Mesenchymal stem cell (in vitro differentiated cells and primary cell): Measurements from ENCODE around the gene RPS6KA5.

Source experiments
- DNase-seq: peaks from one replicate; pipeline ENCODE4 v3.0.0-alpha.2; 2013
- H2AFZ ChIP-seq: one replicate; pipeline ENCODE4 v1.6.1; 2013; ENCODE audit warnings: low read depth, mild to moderate bottlenecking, control low read depth, inconsistent platforms, low read length, moderate library complexity
- H2AK5ac ChIP-seq: 2 replicates; pipeline ENCODE4 v1.6.1; 2013; ENCODE audit warnings: low read length, moderate library complexity, mild to moderate bottlenecking, inconsistent platforms; ENCODE audit not compliant: severe bottlenecking
- H2BK120ac ChIP-seq: one replicate; pipeline ENCODE4 v1.6.1; 2013; ENCODE audit warnings: low read depth, mild to moderate bottlenecking, inconsistent platforms, low read length, moderate library complexity
- H2BK12ac ChIP-seq, 2 experiments: one replicate each; pipeline ENCODE4 v1.6.1; 2013; ENCODE audit warnings: inconsistent platforms in 2 of 2, low read length in 2 of 2, mild to moderate bottlenecking in 2 of 2, moderate library complexity in 2 of 2, control low read depth in 1 of 2
- H2BK15ac ChIP-seq: one replicate; pipeline ENCODE4 v1.6.1; 2013; ENCODE audit warnings: mild to moderate bottlenecking, low read depth, inconsistent platforms; ENCODE audit not compliant: poor library complexity, severe bottlenecking
- H2BK5ac ChIP-seq: 2 replicates; pipeline ENCODE4 v1.6.1; 2013; ENCODE audit warnings: low read depth, mild to moderate bottlenecking, low read length, control low read depth, inconsistent platforms; ENCODE audit not compliant: poor library complexity, severe bottlenecking
- H3K14ac ChIP-seq, 2 experiments: one replicate each; pipeline ENCODE4 v1.6.1; 2013; ENCODE audit warnings: inconsistent platforms in 2 of 2, low read length in 2 of 2, control low read depth in 1 of 2, mild to moderate bottlenecking in 1 of 2, moderate library complexity in 1 of 2
- H3K18ac ChIP-seq, 2 experiments: one replicate each; pipeline ENCODE4 v1.6.1; 2013; ENCODE audit warnings: inconsistent platforms in 2 of 2, low read length in 2 of 2, control low read depth in 1 of 2, low read depth in 1 of 2, mild to moderate bottlenecking in 1 of 2
- H3K23ac ChIP-seq, 2 experiments: one replicate each; pipeline ENCODE4 v1.6.1; 2013; ENCODE audit warnings: inconsistent platforms in 2 of 2, low read length in 2 of 2, mild to moderate bottlenecking in 2 of 2, moderate library complexity in 2 of 2, control low read depth in 1 of 2
- H3K27ac ChIP-seq: 2 replicates; pipeline ENCODE4 v1.5.1; 2013; ENCODE audit warnings: mild to moderate bottlenecking, moderate library complexity, low read length, control low read depth, inconsistent platforms; ENCODE audit not compliant: poor library complexity, severe bottlenecking
- H3K27me3 ChIP-seq, 2 experiments: 2 replicates each; pipeline versions ENCODE4 v1.6.1 to v1.7.0; 2013; ENCODE audit warnings: low read length in 2 of 2, mild to moderate bottlenecking in 2 of 2, moderate library complexity in 2 of 2, control low read depth in 1 of 2, inconsistent platforms in 1 of 2; ENCODE audit not compliant: control insufficient read depth in 1 of 2, insufficient read depth in 1 of 2
- H3K36me3 ChIP-seq, 2 experiments: 2 replicates each; pipeline versions ENCODE4 v1.6.1 to v1.7.0; 2013; ENCODE audit warnings: low read length in 2 of 2, control low read depth in 1 of 2, inconsistent platforms in 1 of 2, low read depth in 1 of 2, mild to moderate bottlenecking in 1 of 2; ENCODE audit not compliant: insufficient read depth in 2 of 2, control insufficient read depth in 1 of 2
- H3K4ac ChIP-seq, 2 experiments: one replicate each; pipeline ENCODE4 v1.6.1; 2013; ENCODE audit warnings: inconsistent platforms in 2 of 2, low read length in 2 of 2, mild to moderate bottlenecking in 2 of 2, moderate library complexity in 2 of 2, control low read depth in 1 of 2, low read depth in 1 of 2
- H3K4me1 ChIP-seq: 2 replicates; pipeline ENCODE4 v1.6.1; 2013; ENCODE audit warnings: low read depth, low read length, control low read depth; ENCODE audit not compliant: control insufficient read depth, insufficient read depth
- H3K4me2 ChIP-seq: 2 replicates; pipeline ENCODE4 v1.6.1; 2013; ENCODE audit warnings: low read length, mild to moderate bottlenecking, inconsistent platforms; ENCODE audit not compliant: poor library complexity, severe bottlenecking
- H3K4me3 ChIP-seq, 2 experiments: 2 replicates each; pipeline versions ENCODE4 v1.5.1 to v1.7.0; 2013; ENCODE audit warnings: low read length in 2 of 2, mild to moderate bottlenecking in 2 of 2, control low read depth in 1 of 2, low read depth in 1 of 2; ENCODE audit not compliant: insufficient read depth in 1 of 2
- H3K79me1 ChIP-seq: replicated peaks from 2 replicates; pipeline ENCODE4 v1.6.1; 2013; ENCODE audit warnings: mild to moderate bottlenecking, control low read depth, low read length, inconsistent platforms; ENCODE audit not compliant: poor library complexity, severe bottlenecking
- H3K9ac ChIP-seq: 2 replicates; pipeline ENCODE4 v1.7.0; 2013; ENCODE audit warnings: mild to moderate bottlenecking, low read length, moderate library complexity
- H3K9me3 ChIP-seq: 2 replicates; pipeline ENCODE4 v1.7.0; 2013; ENCODE audit warnings: mild to moderate bottlenecking, low read length; ENCODE audit not compliant: control insufficient read depth
- H4K8ac ChIP-seq: one replicate; pipeline ENCODE4 v1.6.1; 2013; ENCODE audit warnings: inconsistent platforms, mild to moderate bottlenecking, low read length, moderate library complexity
- H4K91ac ChIP-seq: one replicate; pipeline ENCODE4 v1.6.1; 2013; ENCODE audit warnings: mild to moderate bottlenecking, low read length, inconsistent platforms
- WGBS: methylation state at CpG from one replicate; pipeline ENCODE4 v1.1.7; 2013; ENCODE audit warnings: mixed read lengths; 5-methylcytosine and 5-hydroxymethylcytosine counted together

The RPS6KA5 gene

GRCh38 chr14:90993792-90994191 lies 66.6 kb downstream of the RPS6KA5 start:
- no peak for DNase-seq
- Histone ChIP-seq H2BK12ac (no peak overlapping the region), H3K9ac (no peak overlapping the region), H2AFZ (no peak overlapping the region), H3K27me3 (no peaks in the 10 kb centered on the region), H3K4me1 (no peaks in the 10 kb centered on the region), H3K9me3 (no peaks in the 10 kb centered on the region), H3K4ac (no peak overlapping the region), H3K14ac (no peak overlapping the region), H3K18ac (no peak overlapping the region), H2BK120ac (no peak overlapping the region), H2BK15ac (no peak overlapping the region), H2BK5ac (no peak overlapping the region), H3K79me1 (no peaks in the 10 kb centered on the region), H3K4me2 (no peak overlapping the region), H4K91ac (no peak overlapping the region), H3K36me3 (no peaks in the 10 kb centered on the region), H3K4me3 (no peak overlapping the region), H3K27ac (no peak overlapping the region), H2AK5ac (no peak overlapping the region), H4K8ac (no peak overlapping the region), H3K23ac (no peak overlapping the region)
- WGBS, result 94% methylated on average over 2 of the region's 3 CpGs

DNA sequence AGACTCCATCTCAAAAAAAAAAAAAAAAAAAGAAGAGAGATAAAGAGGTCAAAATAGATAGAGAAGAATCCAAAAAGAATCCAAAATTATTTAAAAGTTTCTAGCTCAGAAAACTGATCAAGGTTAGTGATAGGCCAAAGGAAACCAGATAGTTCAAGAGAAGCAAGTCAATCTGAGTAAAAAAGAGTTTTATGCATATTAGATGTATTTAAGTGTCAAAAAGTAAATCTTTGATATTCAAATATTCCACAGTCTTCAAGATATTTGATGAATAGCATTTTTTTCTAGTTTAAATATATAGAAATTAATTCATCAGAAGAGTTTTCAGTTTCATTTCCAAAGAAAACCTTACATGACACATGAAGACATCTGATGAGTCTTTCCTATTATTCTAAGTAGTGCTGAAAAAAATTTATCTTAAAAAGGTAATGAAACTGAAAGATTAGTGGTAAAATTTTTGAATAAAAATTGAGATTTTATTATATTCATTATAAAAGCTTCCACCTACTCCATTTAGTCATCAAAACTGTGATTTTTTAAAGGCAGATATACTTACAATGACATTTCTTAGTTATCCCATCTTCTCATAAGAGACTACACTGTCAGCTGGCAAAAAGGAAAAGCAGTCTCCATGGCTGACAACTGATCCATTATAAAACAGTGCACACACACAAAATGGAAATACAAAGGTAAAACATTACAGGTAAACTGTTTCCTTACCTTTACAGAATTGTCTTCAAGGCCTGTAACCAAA lies 68.6 kb downstream of the RPS6KA5 start:
- H2BK5ac ChIP-seq, result no peak overlapping the region
- no peaks in the 10 kb centered on the region for H3K36me3 ChIP-seq
- DNase-seq, result no peak
- H3K79me1 ChIP-seq, result no peaks in the 10 kb centered on the region
- no peak overlapping the region for H3K4ac ChIP-seq
- H3K9ac ChIP-seq, result no peak overlapping the region
- H3K18ac ChIP-seq, result no peak overlapping the region
- no peak overlapping the region for H3K27ac ChIP-seq
- no peaks in the 10 kb centered on the region for H3K27me3 ChIP-seq
- H2AK5ac ChIP-seq, result no peak overlapping the region
- H3K4me2 ChIP-seq, result no peak overlapping the region
- no peaks in the 10 kb centered on the region for H3K4me1 ChIP-seq
- H3K9me3 ChIP-seq, result no peaks in the 10 kb centered on the region
- H3K4me3 ChIP-seq, result no peak overlapping the region
- no peak overlapping the region for H2AFZ ChIP-seq
- no peak overlapping the region for H2BK120ac ChIP-seq
- no peak overlapping the region for H4K91ac ChIP-seq
- no peak overlapping the region for H2BK12ac ChIP-seq
- no peak overlapping the region for H2BK15ac ChIP-seq
- H4K8ac ChIP-seq, result no peak overlapping the region
- H3K23ac ChIP-seq, result no peak overlapping the region
- H3K14ac ChIP-seq, result no peak overlapping the region

- Histone ChIP-seq H3K4me3 (no peak overlapping the region), H4K8ac (no peak overlapping the region), H3K36me3 (no peaks in the 10 kb centered on the region), H2AFZ (no peak overlapping the region), H3K4me2 (no peak overlapping the region), H3K79me1 (peaks cover 2% of the 10 kb centered on the region), H3K27me3 (no peaks in the 10 kb centered on the region), H3K4ac (no peak overlapping the region), H4K91ac (no peak overlapping the region), H2BK120ac (no peak overlapping the region), H3K23ac (no peak overlapping the region), H3K9me3 (no peaks in the 10 kb centered on the region), H2BK15ac (no peak overlapping the region), H3K18ac (no peak overlapping the region), H3K4me1 (no peaks in the 10 kb centered on the region), H3K14ac (no peak overlapping the region), H3K27ac (no peak overlapping the region), H2AK5ac (no peak overlapping the region), H3K9ac (no peak overlapping the region), H2BK5ac (no peak overlapping the region), H2BK12ac (no peak overlapping the region)
- no peak for DNase-seq
- 97% methylated on average over 2 of the region's 3 CpGs for WGBS
These were observed 70.3 kb downstream of the RPS6KA5 start for GRCh38 chr14:90990141-90990540.

GRCh38 chr14:90987140-90987539 lies 73.3 kb downstream of the RPS6KA5 start:
- Histone ChIP-seq H3K18ac (no peak overlapping the region), H3K4me1 (no peaks in the 10 kb centered on the region), H3K79me1 (peaks cover 2% of the 10 kb centered on the region), H2AFZ (no peak overlapping the region), H4K91ac (no peak overlapping the region), H3K27ac (no peak overlapping the region), H3K9me3 (no peaks in the 10 kb centered on the region), H2BK15ac (no peak overlapping the region), H3K4me3 (no peak overlapping the region), H3K4ac (no peak overlapping the region), H4K8ac (no peak overlapping the region), H2AK5ac (no peak overlapping the region), H3K9ac (no peak overlapping the region), H3K14ac (no peak overlapping the region), H2BK5ac (no peak overlapping the region), H3K23ac (no peak overlapping the region), H2BK120ac (no peak overlapping the region), H3K27me3 (no peaks in the 10 kb centered on the region), H2BK12ac (no peak overlapping the region), H3K4me2 (no peak overlapping the region), H3K36me3 (no peaks in the 10 kb centered on the region)
- 91% methylated on average over 1 of the region's 1 CpG for WGBS
- DNase-seq, result no peak
